Stomach (tissue), 4 donors: Measurements from ENCODE around the gene FPR1.

Experiments used
- CTCF ChIP-seq, 7 experiments: fragments of 450-650 bp in 4 of 7; fragments of 200-600 bp in 3 of 7; sonication (generic) in 3 of 7; IDR thresholded peaks; one replicate each; pipeline ENCODE4 v1.5.1; 2016 to 2019; ENCODE audit warnings: antibody characterized with exemption in 7 of 7, control low read depth in 2 of 7, mild to moderate bottlenecking in 1 of 7
- POLR2A ChIP-seq, 4 donors: fragments of 450-650 bp; IDR thresholded peaks; one replicate each; pipeline ENCODE4 v1.6.1; 2016; ENCODE audit warnings: antibody characterized with exemption in 4 of 4, control low read depth in 2 of 4, mild to moderate bottlenecking in 1 of 4, moderate library complexity in 1 of 4
- POLR2AphosphoS5 ChIP-seq, 3 donors: sonication (generic); formaldehyde crosslinking; IDR thresholded peaks; one replicate each; pipeline ENCODE4 v1.6.1; 2016; ENCODE audit warnings: antibody characterized with exemption in 3 of 3

- TF ChIP-seq CTCF (IDR thresholded peaks at IDR 0.05): no peak
- TF ChIP-seq POLR2A (IDR thresholded peaks at IDR 0.05): no peak
- TF ChIP-seq POLR2AphosphoS5 (IDR thresholded peaks at IDR 0.05): no peak
Observed at GRCh38 chr19:51765086-51765485, 13.4 kb upstream of the FPR1 start.
